KG1 (cell line): Measurements from ENCODE around the gene TRIM66.
A peak's percentile ranks its signal among the peaks of the same experiment; 100 is the strongest.
"Not testable (repeated sequence)": the region's sequence is repeated elsewhere in the genome, so short reads cannot be mapped to it uniquely, and the experiment has no call there.

Experiments
- DNase-seq: peaks from one replicate; lab custom pipeline; 2025; lab: John Stamatoyannopoulos, UW

Gene TRIM66

DNA sequence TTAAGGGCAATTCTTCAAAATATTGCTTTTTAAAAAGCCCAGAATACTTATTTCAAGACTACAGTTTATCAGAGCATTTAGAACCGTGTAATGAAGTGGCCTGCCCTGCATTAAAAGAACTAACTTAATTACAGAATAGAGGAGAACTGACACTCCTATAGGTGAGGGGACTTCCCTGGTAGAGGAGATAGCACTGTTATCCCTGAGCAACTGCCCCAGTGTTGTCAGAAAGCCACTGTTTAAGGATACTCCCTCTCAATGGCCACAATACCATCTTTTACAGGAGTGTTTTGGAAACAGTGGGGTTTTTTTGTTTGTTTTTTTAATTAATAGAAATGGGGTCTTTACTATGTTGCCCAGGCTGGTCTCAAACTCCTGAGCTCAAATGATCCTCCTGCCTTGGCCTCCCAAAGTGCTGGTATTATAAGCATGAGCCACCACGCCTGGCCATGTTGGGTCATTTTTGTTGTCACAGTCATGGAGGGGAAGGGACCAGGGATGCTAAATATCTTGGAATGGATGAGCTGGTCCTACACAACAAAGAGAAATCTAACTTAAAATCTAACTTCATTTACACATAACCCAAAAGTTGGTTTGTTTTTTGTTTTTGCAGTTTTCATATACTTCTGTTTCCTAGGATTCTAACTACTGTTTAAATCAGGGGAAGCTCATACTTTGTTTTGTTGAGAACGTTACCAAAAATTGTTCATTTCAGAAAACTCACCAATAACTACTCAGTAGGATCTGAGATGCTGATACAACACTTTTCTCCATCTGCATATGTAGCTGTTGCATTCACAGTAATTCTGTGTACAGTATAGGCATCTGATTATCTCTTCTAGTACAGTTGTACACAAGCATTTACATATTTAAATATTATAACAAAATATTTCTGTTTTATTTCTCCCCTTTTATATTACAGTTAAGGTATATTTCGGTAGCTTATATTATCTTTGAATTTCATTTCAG lies 8.2 kb upstream of the TRIM66 start:
- DNase-seq, result no peak

DNA sequence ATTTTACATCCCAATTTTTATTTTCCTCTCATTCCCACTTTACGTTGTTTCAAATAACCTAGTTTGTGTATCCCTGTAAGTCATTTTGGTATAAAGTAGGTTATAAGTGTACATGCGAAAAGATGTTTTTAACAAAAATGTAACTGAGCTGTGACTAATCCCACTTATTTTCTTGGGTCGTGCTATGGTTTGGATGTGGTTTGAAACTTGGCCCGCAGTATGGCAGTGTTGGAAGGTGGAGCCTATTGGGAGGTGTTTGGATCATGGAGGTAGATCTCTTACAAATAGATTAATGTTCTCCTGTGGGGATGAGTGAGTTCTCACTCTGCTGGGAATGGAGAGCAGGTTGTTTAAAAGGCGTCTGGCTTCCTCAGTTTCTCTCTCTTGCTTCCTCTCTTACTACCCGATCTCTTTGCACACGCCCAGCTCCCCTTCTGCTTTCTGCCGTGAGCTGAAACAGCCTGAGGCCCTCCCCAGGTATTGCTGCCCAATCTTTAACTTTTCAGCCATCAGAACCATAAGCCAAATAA lies 7.3 kb upstream of the TRIM66 start:
- DNase-seq, result no peak

DNA sequence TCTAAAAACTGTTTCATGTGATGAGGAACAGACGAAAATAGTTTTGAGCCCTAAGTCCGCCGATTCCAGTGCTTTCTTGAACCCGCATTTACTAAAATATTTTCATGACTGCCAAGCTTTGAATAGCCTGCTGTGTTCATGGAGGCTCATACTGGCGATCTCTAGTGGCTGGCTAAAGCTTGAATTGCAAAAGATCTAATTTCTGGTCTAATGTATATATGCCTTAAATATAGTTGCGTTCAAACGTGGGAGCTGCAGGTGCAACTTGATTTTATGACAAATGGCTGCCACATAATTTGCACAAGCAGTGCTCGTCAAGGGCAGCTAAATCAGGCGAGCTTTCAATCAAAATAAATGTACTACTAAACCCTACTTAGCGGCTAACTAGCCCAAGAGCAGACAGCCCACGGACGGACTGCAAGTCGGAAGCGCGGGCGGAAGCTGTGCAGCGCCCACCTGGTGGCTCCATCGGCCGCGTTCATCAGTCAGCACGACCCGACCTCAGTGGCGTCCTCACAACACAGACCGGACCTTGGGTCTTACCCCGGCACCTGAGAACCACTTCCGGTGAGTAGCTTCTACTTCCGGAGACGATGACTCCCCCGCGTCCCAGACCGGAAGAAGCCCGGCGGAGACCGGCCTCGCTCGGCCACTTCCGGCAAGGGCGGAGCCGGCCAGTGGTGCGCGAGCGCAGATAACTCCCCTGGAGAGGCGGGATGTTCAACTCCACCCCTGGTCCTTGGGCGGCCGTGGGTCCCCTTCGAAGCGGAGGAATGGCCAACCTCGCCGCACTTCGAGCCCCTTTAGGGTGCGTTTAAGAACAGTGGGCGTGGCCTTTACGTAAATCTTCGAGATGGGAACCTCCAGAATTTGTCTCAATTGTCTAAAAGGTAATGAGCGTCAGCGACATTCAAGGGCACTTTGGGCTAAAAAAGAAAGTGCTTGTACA lies 6.2 kb upstream of the TRIM66 start:
- peak; percentile 73 for DNase-seq

DNA sequence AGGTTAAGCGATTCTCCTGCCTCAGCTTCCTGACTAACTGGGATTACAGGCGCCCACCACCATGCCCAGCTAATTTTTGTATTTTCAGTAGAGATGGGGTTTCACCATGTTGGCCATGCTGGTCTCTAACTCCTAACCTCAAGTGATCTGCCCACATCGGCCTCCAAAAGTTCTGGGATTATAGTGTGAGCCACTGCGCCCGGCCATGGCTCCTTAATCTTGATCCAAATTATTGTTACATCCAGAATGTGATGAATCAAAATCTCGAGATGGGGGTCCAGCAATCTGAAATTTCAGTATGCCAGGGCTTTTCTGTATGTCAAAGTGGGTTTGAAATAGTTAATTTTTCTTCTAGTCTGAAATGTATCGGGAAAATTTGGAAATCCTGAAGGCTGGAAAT lies 3.9 kb upstream of the TRIM66 start:
- no peak for DNase-seq

DNA sequence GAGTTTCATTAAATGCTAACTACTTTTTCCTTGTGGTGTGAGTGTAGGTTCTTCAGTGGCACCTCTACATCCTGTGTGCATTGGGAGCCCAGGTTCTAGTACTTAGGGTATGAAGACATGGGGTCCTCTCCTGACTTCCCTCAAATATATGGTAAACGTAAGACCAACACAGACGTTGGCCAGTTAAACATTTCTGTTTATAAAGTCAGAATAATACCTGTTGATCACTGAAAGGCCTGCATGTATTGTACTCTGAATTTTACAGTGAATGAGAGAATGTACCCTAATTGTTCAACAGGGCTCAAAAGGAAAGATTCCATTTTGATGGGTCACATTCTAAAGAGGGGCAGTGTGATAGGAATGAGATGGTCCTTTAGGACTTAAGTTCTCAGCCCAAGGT lies 3.4 kb upstream of the TRIM66 start:
- DNase-seq, result no peak

DNA sequence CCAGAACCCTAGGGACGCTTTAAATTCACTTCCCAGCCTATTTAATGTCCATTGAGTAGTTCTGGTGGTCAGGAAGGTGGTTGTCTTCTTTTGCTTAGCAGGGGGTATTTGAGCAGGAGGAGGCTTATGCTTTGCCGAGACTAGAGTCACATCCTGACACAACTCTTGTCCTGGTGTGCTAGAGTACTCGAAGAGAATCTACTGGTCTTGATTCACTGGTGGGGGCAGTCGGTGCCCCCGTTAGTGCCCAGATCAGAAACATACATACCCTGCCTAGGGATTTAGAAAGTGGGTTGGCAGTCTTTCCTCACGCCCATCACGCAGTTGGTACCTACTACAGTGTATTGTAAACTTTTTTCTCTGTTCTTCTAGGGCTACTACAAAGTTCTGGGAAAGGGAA lies 2.8 kb upstream of the TRIM66 start:
- DNase-seq, result no peak

DNA sequence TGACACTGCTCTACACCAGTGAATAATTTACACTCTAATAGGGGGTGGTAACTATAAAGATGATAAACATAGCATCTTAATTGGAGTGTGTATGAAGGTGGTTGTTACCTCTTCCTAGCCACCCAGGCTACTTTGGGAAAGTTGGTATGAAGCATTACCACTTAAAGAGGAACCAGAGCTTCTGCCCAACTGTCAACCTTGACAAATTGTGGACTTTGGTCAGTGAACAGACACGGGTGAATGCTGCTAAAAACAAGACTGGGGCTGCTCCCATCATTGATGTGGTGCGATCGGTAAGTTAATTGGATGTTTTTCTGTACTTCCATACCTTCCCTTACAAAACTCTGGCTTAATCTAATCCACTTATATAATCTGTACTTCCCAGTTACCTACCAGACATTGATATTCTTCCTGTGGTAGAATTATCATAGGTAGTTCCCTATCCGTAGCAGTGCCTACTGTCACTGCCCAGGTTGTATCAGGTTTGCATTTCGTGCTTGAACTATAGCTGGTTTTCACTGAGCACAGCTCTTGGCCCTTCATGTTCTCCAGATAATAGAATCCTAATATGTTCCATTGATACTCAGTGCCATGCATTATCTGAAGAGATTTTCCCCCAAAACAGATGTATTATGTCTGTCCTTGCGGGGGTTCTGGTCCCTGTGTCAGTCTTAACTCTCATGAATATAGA lies 2.3 kb upstream of the TRIM66 start:
- DNase-seq, result no peak

DNA sequence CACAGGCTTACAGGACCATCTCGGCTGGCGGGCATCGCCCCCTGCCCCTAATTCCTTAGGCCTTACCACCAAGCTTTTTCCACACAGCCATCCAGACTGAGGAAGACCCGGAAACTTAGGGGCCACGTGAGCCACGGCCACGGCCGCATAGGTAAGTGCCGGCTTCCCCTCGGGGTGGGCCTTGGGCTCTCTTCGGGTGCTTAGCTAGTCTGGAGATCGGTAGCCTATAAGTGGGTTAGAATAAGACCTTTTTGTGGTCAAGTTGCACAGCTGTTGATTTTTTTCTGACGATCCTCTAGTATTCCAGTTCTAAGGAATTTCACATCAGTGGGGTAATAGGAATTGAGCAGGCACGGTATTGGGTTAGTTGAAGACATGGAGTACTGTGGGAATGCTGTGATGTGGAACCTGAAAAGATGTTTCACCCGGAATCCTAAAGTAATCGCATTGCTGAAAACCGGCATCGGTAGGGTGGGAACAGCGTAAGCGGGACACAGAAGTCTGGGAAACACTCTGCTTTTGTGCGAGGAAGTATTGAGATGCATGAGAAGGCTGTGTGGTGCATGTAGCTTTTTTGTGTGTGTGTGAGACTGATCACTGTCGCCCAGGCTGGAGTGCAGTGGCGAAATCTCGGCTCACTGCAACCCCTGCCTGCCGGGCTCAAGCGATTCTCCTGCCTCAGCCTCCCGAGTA lies 796 bp upstream of the TRIM66 start:
- no peak for DNase-seq

DNA sequence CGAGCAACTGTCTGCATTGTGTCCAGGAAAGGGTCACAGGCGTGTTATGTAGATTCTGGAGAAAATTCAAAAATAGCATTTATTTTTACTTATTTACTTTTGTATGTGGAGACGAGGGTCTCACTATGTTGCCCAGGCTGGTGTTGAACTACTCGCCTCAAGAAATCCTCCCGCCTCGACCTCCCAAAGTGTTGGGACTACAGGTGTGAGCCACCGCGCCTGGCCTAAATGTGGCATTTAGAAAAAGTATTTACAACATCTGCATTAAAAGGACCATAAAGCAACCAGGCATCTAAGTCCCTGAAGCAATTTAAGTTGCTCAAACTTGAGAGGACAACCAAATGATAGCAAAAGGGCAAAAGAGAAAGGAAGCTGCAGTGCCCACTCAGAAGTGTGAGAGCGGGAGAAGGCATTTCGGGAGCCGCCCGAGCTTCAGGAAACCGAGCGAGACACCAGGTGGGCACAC lies 595 bp downstream of the TRIM66 start:
- DNase-seq, result no peak

DNA sequence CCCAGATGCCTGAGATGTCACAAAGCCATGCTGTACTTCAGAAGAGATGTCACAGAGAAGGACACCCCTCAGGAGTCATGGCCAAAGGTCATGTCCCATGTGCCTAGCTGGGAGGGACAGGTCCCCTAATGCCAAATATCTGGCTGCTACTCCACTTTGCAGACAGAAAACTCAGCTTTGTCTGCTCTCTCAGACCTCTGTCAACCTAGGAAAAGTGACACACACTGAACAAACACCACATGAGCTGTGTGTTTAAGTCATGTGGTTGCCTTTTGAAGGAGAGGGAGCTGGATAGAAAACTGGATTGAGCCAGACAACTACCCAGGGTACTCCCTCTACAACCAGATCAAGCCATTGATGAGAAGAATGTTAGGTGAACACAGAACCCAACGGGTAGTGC lies 3.5 kb downstream of the TRIM66 start:
- DNase-seq, result no peak

DNA sequence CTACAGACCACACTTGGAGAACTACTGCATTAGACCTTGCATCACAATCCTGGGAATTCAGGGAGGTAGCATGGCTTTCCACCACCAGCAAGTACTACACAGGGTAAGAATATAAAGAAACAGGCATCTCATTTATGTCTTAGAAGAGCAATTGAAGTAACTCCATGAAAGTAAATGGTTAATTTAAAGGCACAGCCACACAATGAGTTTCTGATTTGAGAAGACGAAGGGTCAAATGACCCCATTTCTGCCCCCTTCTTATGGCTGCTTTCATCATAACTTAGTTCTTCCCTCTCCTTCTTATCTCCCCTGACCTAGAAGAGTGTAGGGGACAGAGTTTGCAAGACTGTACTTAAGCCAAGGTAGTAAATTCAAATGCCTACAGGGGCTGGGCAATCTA lies 6.0 kb downstream of the TRIM66 start:
- no peak for DNase-seq

DNA sequence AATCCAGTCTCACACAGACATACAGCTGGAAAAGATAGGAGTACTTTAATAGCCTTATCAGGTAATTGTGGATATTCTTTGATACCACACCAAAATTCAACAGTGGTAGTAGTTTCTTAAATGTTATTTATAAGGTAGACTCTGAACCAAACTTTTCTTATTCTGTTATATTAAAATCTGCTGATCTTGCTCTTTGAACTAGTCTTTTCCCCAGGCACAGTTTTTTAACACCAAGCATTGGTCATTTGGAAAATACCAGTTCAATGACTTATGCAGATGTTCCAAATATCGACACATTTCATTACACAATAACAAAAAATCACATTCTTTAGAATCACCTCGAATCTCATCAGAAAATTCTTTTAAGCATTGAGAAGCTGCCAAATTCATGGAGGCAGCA lies 7.6 kb downstream of the TRIM66 start:
- no peak for DNase-seq

DNA sequence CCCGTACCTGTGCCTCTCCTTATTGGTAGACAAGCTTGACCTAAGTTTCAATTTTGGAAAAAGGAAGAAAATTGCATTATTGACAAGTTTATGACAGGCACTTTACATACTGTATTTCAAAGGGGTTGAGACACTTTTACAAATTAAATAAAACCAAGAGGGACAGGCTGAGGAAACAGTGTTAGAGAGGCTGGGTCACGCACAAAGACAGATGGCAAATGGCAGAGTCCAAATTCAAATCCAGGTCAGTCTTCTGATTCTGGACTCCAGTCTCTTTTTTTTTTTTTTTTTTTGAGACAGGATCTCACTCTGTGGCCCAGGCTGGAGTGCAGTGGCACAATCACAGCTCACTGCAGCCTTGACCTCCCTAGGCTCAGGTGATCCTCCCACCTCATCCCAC lies 10.1 kb downstream of the TRIM66 start:
- no peak for DNase-seq

DNA sequence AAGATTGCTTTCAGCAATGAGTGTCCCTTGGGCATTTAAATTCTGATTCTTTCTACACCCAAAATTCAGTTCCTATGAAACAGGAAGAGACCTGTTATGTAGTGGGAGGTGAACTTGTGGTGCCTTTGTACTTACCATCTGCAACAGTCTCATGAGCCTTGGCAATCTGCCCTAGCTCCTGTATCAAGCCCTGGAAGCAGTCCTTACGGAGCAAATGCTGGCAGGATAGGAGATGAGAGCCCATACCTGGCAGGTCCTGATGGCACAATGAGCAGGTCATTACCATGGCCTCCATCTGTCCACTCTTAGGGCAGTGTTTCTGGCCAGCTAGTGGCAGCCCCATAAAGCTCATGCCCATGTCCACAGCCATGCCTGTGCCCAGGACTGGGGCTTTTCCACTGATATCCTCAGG lies 10.8 kb downstream of the TRIM66 start:
- DNase-seq, result no peak

DNA sequence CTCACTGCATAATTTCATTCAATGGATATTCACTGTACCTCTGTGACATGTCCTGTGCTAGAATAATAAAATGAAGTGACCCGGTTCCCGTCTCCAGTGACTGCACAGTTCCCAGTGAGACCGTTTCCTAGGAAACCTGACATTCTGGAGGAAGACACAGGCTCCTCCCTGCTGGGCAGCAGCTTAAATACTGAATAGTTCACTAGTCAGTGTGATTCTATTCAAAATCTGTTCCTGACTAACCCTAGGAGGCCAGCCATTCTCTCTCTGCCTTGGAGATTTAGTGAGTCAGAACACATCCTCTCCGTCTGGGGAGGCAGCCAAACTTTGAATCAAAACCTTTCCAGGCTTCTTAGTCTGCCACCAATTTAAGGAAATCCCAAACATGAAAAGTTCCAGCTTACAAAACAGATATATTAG lies 11.3 kb downstream of the TRIM66 start:
- DNase-seq, result no peak

DNA sequence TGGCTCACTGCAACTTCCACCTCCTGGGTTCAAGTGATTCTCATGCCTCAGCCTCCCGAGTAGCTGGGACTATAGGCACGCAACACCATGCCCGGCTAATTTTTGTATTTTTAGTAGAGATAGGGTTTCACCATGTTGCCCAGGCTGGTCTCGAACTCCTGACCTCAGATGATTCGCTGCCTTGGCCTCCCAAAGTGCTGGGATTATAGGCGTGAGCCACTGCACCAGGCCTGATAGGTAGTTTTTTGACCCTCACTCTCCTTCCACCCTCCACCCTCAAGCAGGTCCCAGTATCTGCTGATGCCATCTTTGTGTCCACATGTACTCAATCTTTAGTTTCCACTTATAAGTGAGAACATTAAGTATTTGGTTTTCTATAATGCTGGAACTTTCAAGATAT lies 12.4 kb downstream of the TRIM66 start:
- DNase-seq, result not testable (repeated sequence)

DNA sequence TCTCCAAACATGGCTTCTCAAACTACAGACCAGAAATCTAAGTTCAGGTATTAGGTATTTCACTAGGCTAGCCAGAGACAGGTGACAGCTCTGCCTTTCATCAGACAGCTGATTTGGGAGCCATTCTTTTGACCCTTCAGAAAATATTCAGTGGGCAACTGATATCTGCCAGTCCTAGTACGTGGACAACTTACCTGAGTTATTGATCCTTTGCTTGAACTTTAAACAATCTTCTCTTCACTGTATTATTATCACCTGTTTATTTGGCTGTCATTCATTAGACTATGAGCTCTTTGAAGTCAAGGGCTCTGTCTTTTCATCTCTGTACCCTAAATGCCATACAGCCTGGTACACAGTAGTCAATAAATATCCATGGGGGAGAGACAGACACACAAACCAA lies 17.2 kb downstream of the TRIM66 start:
- no peak for DNase-seq

DNA sequence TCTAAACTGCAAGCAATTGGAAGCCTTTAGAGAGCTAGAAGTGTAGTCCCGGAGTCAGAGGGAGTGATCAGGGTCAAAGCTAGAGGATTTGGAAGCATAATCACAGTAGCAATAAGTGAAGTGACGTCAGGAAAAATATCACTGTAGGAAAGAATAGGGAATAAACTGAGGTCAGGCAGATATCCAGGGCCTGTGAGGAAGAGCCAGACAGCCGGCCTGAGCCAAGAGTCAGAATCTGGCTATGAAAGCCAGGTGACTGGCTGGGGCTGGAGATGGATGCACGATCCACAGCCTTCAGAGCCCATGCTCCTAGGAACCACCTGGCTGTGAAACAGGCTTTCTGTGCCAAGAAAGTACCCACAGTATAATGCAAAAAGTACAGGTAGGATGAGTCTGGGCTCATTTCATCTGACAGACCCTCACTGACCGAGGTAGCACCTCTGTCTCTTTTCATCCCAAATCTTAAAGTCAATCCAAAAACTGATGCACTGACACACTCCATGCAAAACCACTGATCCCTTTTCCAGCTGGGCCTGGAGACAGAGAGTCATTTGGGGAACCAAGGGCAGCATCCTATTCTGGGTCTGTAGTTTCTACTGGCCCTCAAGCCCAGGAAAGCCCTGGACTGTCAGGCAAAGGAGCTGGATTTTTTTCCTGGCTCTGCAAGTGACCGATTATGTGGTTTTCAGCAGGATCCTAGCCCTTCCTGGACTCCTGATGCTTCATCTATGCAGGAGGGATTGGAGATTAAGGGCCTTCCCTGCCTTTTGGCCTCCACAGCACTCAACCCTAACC lies 21.3 kb downstream of the TRIM66 start:
- DNase-seq, result no peak

DNA sequence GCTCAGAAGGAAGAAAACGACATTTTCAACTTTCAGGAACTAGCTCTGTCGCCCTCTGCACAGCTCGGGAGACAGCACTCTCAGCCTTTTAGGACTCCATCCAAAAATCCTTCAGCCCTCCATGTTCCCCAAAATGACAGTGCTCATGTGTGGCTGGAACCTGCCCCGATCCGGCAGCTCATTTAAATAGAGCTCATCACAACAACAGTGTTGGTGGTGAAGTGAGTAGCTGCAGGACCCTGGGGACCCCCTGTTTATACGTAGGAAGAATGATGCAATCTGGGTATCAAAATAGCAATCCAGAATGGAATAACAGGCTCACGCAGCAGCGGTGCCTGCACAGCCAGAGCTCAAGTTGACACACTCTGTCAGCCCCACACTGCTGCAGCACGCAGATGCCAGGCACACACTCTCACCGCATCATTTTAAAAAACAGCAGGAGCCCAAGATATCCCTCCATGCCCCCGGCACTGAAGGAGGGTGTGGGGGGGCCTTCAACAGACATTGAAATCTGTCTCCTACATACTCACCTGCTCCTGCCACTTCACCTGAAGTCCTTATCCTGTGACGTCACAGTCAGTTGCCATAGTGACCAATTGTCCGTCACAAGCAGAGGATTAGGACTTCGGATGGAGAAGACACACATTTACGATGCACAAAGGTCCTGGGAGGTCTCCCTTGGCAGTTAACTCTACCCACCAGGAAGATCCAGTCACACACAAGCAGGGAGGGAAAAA lies 24.0 kb downstream of the TRIM66 start:
- no peak for DNase-seq

DNA sequence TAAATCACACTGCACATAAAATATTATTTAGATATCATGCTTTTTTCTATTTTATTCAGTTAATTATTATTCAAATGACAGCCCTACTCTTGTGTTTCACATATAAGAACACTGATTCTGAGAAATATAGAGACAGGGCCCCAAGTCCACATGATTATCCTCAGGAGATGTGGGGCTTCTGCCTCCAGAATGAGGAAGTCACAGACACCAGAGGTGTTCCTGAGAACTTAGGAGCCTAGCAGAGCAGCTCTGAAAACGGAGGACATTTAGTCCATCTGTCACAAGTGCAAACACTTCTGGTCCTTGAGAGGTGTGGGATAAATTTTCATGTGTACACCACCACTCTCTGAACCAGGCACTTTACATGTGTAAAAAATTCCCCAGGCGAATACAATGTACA lies 26.2 kb downstream of the TRIM66 start:
- DNase-seq, result no peak
